ENCODE data around the gene ARHGAP1. TPM values are rescaled to one million over a fixed set of nuclear protein-coding genes. Genes with fewer than 3 reads are reported as not detected.

The ARHGAP1 gene
- total and polyA plus RNA-seq, 9 of the 15 experiments (the other 6 are each of a cell fraction or from before 2014, with no cell fraction given): 3.6 to 30.4 (median 8.2) TPM

DNA sequence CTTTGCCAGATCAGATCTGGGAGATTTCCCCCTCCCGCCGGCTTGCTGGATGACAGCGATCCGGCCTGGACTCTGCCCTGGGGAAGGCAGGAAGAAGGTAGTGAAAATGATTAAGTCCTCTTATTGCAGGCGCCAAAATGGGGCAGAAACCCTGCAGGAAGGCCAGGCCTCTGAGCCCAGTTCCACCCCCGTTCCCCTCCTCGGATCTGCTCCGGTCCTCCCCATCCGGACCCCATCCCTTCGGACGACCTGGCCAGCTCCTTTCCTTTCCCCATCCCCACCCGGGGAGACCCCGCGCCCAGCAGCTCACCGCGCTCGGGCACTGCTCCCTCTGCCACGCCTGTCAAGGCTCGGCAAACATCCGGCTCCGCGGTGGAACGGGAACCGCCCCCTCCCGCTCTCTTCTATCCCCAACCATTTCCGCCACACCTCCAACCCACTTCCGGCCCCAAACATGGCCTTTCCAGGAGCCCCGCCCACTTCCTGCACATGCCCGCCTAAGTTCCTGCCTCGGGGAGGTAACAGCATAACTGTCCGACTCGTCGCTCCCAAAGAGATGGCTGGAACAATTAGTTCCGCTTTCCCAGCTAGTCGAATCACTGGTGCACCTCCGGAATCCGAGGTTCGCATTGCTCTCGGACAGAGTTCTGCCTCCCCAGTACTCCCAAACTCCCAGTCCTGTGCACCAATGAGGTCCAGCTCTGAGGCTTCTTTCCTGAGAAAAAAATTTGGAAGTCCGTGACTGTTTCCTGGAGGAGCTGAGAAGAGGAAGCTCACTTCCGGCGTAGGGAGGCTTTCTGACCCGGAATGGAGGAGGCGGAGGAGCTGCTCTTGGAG is at the start of gene ARHGAP1, which contains the start of gene ZNF408 (continued):
- TF ChIP-seq, protein P1, sequence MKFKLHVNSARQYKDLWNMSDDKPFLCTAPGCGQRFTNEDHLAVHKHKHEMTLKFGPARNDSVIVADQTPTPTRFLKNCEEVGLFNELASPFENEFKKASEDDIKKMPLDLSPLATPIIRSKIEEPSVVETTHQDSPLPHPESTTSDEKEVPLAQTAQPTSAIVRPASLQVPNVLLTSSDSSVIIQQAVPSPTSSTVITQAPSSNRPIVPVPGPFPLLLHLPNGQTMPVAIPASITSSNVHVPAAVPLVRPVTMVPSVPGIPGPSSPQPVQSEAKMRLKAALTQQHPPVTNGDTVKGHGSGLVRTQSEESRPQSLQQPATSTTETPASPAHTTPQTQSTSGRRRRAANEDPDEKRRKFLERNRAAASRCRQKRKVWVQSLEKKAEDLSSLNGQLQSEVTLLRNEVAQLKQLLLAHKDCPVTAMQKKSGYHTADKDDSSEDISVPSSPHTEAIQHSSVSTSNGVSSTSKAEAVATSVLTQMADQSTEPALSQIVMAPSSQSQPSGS (CRISPR knock-in tag; IDR thresholded peaks at IDR 0.05): no peak
- TF ChIP-seq, protein P2, sequence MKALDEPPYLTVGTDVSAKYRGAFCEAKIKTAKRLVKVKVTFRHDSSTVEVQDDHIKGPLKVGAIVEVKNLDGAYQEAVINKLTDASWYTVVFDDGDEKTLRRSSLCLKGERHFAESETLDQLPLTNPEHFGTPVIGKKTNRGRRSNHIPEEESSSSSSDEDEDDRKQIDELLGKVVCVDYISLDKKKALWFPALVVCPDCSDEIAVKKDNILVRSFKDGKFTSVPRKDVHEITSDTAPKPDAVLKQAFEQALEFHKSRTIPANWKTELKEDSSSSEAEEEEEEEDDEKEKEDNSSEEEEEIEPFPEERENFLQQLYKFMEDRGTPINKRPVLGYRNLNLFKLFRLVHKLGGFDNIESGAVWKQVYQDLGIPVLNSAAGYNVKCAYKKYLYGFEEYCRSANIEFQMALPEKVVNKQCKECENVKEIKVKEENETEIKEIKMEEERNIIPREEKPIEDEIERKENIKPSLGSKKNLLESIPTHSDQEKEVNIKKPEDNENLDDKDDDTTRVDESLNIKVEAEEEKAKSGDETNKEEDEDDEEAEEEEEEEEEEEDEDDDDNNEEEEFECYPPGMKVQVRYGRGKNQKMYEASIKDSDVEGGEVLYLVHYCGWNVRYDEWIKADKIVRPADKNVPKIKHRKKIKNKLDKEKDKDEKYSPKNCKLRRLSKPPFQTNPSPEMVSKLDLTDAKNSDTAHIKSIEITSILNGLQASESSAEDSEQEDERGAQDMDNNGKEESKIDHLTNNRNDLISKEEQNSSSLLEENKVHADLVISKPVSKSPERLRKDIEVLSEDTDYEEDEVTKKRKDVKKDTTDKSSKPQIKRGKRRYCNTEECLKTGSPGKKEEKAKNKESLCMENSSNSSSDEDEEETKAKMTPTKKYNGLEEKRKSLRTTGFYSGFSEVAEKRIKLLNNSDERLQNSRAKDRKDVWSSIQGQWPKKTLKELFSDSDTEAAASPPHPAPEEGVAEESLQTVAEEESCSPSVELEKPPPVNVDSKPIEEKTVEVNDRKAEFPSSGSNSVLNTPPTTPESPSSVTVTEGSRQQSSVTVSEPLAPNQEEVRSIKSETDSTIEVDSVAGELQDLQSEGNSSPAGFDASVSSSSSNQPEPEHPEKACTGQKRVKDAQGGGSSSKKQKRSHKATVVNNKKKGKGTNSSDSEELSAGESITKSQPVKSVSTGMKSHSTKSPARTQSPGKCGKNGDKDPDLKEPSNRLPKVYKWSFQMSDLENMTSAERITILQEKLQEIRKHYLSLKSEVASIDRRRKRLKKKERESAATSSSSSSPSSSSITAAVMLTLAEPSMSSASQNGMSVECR (CRISPR knock-in tag; IDR thresholded peaks at IDR 0.05): peak; percentile 96
- TF ChIP-seq, protein P3, sequence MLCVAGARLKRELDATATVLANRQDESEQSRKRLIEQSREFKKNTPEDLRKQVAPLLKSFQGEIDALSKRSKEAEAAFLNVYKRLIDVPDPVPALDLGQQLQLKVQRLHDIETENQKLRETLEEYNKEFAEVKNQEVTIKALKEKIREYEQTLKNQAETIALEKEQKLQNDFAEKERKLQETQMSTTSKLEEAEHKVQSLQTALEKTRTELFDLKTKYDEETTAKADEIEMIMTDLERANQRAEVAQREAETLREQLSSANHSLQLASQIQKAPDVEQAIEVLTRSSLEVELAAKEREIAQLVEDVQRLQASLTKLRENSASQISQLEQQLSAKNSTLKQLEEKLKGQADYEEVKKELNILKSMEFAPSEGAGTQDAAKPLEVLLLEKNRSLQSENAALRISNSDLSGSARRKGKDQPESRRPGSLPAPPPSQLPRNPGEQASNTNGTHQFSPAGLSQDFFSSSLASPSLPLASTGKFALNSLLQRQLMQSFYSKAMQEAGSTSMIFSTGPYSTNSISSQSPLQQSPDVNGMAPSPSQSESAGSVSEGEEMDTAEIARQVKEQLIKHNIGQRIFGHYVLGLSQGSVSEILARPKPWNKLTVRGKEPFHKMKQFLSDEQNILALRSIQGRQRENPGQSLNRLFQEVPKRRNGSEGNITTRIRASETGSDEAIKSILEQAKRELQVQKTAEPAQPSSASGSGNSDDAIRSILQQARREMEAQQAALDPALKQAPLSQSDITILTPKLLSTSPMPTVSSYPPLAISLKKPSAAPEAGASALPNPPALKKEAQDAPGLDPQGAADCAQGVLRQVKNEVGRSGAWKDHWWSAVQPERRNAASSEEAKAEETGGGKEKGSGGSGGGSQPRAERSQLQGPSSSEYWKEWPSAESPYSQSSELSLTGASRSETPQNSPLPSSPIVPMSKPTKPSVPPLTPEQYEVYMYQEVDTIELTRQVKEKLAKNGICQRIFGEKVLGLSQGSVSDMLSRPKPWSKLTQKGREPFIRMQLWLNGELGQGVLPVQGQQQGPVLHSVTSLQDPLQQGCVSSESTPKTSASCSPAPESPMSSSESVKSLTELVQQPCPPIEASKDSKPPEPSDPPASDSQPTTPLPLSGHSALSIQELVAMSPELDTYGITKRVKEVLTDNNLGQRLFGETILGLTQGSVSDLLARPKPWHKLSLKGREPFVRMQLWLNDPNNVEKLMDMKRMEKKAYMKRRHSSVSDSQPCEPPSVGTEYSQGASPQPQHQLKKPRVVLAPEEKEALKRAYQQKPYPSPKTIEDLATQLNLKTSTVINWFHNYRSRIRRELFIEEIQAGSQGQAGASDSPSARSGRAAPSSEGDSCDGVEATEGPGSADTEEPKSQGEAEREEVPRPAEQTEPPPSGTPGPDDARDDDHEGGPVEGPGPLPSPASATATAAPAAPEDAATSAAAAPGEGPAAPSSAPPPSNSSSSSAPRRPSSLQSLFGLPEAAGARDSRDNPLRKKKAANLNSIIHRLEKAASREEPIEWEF (CRISPR knock-in tag; IDR thresholded peaks at IDR 0.05): no peak
- TF ChIP-seq ZNF239 (CRISPR knock-in tag; IDR thresholded peaks at IDR 0.05): peak; percentile 52
- no peak for TF ChIP-seq ZNF583 (CRISPR knock-in tag; IDR thresholded peaks at IDR 0.05)
- no peak for TF ChIP-seq SMARCC2 (IDR thresholded peaks at IDR 0.05; ENCODE audit: low read depth)
- TF ChIP-seq ZNF551 (CRISPR knock-in tag; IDR thresholded peaks at IDR 0.05): no peak
- no peak for TF ChIP-seq YBX1 (IDR thresholded peaks at IDR 0.05)
- no peak for TF ChIP-seq ZNF140 (CRISPR knock-in tag; IDR thresholded peaks at IDR 0.05)
- no peak for TF ChIP-seq GABPB2 (CRISPR knock-in tag; conservative IDR thresholded peaks at IDR 0.05)
- no peak for TF ChIP-seq NCOR1 (IDR thresholded peaks at IDR 0.05)
- no peak for TF ChIP-seq CCAR2 (IDR thresholded peaks at IDR 0.05; ENCODE audit: low read depth, low read length)
- no peak for TF ChIP-seq ZNF354B (CRISPR knock-in tag; IDR thresholded peaks at IDR 0.05)
- no peak for TF ChIP-seq WHSC1 (IDR thresholded peaks at IDR 0.05; ENCODE audit: low read length)
- no peak for TF ChIP-seq ZNF134 (CRISPR knock-in tag; conservative IDR thresholded peaks at IDR 0.05)
- no peak for TF ChIP-seq BRD4 (IDR thresholded peaks at IDR 0.05)
- 0 out of 2 replicates have a peak, but pooled peaks have one; percentile 34 for TF ChIP-seq ZNF780A (CRISPR knock-in tag; IDR thresholded peaks at IDR 0.05)
